Measurements from ENCODE around the gene CLCN7. TPM values are rescaled to one million over a fixed set of nuclear protein-coding genes. Genes with fewer than 3 reads are reported as not detected.

The CLCN7 gene
- total and polyA plus RNA-seq, 2 experiments from 2014 or later, result 50.1 to 57.6 TPM

DNA sequence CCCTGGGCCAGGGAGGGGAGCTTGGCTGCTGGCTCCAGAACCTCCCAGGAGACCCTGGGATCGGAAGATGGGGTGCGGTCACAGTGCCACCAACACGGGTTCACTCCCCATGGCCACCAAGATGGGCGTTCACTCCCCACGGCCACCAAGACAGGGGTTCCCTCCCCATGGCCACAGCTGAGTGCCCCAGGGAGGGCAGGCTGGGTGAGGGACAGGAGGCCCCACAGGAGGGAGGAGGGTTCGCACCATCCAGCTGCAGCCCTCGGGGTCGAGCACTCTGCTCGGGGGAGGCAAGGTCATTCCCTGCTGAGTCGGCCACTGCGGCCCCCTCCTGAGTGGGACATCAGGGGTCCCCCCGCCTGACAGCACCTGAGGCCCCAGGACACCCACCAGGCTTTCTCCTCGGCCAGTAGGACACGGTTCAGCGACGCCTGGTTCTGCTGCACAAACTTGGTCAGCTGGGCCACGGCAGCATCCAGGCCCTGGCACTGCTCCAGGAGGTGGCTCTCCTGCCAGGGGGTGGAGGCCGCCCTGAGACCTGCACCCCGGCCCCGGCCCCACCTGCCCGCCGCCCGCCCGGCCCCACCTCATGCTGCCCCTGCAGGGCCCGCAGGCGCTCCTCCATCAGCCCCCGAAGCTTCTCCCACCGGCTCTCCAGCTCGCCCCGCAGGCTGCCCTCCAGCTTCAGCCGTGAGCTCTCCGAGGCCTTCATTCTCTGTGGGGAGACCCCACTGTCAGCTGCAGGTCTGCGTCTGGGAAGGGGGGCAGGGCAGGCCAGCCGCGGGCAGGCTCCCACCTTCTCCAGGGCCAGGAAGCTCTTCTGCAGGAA is 36.4 kb downstream of the CLCN7 start:
- no peak overlapping the region for H3K4me3 ChIP-seq
- no peak overlapping the region for H3K27ac ChIP-seq
- DNase-seq (ENCODE audit: low read depth in 1 of 2, low spot score in 1 of 2), result no peak
- no peaks in the 10 kb centered on the region for H3K36me3 ChIP-seq
- no peaks in the 10 kb centered on the region for H3K4me1 ChIP-seq (ENCODE audit: low read depth)
- H3K9me3 ChIP-seq (ENCODE audit: low read depth), result no peaks in the 10 kb centered on the region
- no peaks in the 10 kb centered on the region for H3K27me3 ChIP-seq
- TF ChIP-seq, protein P1, sequence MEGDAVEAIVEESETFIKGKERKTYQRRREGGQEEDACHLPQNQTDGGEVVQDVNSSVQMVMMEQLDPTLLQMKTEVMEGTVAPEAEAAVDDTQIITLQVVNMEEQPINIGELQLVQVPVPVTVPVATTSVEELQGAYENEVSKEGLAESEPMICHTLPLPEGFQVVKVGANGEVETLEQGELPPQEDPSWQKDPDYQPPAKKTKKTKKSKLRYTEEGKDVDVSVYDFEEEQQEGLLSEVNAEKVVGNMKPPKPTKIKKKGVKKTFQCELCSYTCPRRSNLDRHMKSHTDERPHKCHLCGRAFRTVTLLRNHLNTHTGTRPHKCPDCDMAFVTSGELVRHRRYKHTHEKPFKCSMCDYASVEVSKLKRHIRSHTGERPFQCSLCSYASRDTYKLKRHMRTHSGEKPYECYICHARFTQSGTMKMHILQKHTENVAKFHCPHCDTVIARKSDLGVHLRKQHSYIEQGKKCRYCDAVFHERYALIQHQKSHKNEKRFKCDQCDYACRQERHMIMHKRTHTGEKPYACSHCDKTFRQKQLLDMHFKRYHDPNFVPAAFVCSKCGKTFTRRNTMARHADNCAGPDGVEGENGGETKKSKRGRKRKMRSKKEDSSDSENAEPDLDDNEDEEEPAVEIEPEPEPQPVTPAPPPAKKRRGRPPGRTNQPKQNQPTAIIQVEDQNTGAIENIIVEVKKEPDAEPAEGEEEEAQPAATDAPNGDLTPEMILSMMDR (IDR thresholded peaks at IDR 0.05; ENCODE audit: low read depth, low read length), result no peak

DNA sequence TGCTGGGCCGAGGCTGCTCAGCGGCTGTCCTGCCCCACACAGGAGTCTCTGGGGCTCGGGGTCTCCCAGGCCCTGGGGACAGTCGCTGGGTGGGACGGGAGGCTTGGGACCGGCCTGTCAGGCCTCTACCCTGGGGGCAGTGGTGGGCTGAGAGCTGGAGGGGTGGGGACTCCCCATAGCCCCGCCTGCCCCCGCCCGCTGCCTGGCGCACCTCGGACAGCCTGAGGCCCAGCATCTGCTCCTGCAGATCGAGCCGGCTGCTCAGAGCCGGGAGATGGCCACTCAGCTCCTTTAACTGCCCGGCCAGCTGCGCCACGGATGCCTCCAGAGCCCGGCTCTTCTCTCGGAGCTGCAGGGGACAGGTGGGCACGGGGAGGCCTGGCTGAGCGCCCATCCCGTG is 37.2 kb downstream of the CLCN7 start:
- Histone ChIP-seq H3K4me1 (ENCODE audit: low read depth) (no peaks in the 10 kb centered on the region), H3K9me3 (ENCODE audit: low read depth) (no peaks in the 10 kb centered on the region)
- TF ChIP-seq, protein P1 (IDR thresholded peaks at IDR 0.05; ENCODE audit: low read depth, low read length), result no peak

DNA sequence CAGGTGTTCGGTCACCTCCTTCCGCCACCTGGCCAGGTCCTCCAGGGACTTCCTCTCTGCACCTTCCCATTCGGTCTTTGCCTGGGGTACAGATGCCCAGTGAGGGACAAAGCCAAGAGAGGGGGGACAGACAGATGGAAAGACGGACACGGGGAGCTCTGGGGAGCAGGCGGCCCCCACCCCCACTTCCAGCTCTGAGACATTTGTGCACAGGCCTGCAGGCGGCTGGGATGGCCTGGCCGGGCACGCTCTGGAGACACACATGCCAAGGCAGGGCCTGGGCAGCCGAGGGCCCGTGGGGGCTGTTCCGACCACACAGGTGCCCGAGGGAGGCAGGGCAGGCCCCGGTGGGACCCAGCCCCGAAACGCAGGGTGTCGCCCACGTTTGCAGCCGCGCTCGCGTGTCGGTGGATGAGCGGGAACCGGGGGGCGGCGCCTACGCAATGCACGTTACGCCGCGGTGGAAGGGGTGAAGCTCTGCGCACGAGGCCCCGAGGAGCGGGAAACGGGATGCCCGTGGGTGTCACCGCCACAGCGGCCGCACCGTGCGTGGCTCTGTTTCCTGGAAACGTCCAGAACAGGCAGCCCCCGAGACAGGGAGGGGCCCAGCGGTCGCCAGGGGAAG is 38.0 kb downstream of the CLCN7 start:
- no peak overlapping the region for H3K4me3 ChIP-seq
- TF ChIP-seq, protein P1 (IDR thresholded peaks at IDR 0.05; ENCODE audit: low read depth, low read length), result no peak
- H3K36me3 ChIP-seq, result no peaks in the 10 kb centered on the region
- no peaks in the 10 kb centered on the region for H3K9me3 ChIP-seq (ENCODE audit: low read depth)
- no peaks in the 10 kb centered on the region for H3K4me1 ChIP-seq (ENCODE audit: low read depth)
- H3K27me3 ChIP-seq, result no peaks in the 10 kb centered on the region
- DNase-seq (ENCODE audit: low read depth in 1 of 2, low spot score in 1 of 2), result no peak
- H3K27ac ChIP-seq, result no peak overlapping the region

More for the DNA sequence above, 37.2 kb downstream of the CLCN7 start:
- no peaks in the 10 kb centered on the region for H3K27me3 ChIP-seq
- H3K36me3 ChIP-seq, result no peaks in the 10 kb centered on the region
- H3K4me3 ChIP-seq, result no peak overlapping the region
- no peak overlapping the region for H3K27ac ChIP-seq
- no peak for DNase-seq (ENCODE audit: low read depth in 1 of 2, low spot score in 1 of 2)

DNA sequence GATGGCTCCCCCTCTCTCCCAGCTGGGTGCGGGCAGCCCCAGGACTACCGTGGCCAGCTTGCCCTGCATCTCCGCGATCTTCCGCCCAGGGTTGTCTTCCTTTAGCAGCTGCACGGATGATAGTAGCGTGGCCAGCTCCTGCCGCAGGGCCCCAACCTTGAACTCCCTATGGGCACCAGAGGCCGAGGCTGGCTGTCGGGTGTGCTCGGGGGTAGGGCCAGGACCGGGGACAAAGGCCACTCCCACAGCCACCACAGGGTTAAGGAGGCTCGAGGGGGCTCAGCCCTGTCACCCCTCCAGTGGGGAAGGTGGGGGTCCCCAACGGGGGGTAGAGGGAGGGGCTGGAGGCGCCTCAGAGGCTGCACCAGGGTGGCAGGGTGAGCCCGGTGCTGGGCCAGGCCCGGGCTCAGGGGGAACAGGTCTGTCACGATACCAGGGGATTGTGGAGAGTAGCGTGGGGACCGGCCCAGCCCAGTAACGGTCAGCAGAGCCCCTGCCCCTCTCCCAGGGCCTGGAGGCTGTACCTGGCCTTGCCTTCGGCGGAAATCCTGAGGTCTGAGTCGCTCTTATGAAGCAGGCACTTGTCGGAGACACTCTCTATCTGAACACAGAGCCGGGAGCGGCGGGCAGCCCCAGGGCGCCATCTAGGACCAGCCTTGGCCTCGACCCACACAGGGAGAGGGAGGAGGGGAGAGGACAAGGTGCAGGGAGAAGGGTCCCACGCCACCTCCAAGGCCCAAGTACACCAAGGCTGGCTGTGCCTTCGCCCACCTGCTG is 38.7 kb downstream of the CLCN7 start:
- Histone ChIP-seq H3K36me3 (no peaks in the 10 kb centered on the region), H3K27ac (no peak overlapping the region), H3K9me3 (ENCODE audit: low read depth) (no peaks in the 10 kb centered on the region), H3K4me1 (ENCODE audit: low read depth) (no peaks in the 10 kb centered on the region), H3K27me3 (no peaks in the 10 kb centered on the region), H3K4me3 (no peak overlapping the region)
- no peak for DNase-seq (ENCODE audit: low read depth in 1 of 2, low spot score in 1 of 2)
- TF ChIP-seq, protein P1 (IDR thresholded peaks at IDR 0.05; ENCODE audit: low read depth, low read length), result no peak

DNA sequence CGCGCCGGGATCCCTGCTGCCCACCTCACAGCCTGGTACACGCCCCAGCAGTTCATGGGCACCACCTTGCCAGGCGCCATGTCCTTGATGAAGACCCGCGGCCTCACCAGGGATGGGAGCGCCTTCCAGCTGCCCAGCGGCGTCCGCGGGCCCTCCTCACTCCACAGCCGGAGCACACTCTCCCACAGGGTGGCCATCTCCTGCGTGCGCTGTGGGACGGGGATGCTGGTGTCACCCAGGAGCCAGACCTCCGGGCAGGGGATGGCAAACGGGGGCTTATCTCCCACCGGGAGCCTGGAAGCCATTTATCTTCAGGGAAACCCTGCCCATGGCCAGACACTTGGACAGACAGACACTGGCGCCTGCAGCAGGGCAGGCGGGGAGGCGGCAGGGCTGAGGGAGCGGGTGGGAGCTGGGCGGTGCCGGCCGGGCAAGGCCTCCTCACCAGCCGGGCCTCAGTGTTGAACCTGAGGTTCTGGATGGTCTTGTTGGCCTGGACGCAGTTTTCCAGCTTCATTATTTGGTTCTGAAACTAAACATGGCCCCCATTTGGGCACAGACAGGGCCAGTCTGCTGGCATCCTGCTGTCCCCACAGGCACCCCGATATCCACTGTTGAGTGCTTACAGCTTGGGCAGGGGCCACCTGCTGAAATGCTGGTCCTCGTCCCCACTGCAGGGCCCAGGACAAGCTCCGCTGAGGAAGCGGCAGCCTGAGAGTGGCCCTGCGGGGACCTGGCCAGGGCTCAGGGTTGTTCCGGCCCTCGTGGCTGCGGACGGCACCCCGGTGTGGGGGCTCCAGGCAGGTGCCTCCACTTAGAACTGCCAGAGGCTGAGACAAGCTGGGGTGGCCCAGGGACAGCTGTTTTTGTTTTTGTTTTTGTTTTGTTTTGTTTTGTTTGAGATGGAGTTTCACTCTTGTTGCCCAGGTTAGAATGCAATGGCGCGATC is 39.9 kb downstream of the CLCN7 start:
- DNase-seq (ENCODE audit: low read depth in 1 of 2, low spot score in 1 of 2), result no peak
- H3K9me3 ChIP-seq (ENCODE audit: low read depth), result no peaks in the 10 kb centered on the region
- H3K27ac ChIP-seq, result no peak overlapping the region
- H3K36me3 ChIP-seq, result no peaks in the 10 kb centered on the region
- H3K4me3 ChIP-seq, result no peak overlapping the region
- no peaks in the 10 kb centered on the region for H3K27me3 ChIP-seq
- peaks cover 5% of the 10 kb centered on the region for H3K4me1 ChIP-seq (ENCODE audit: low read depth)
- TF ChIP-seq, protein P1 (IDR thresholded peaks at IDR 0.05; ENCODE audit: low read depth, low read length), result no peak
